ENCODE measurements around the gene HPCAL4. TPM values are rescaled to one million over a fixed set of nuclear protein-coding genes. Genes with fewer than 3 reads are reported as not detected.

The HPCAL4 gene
- polyA plus RNA-seq, 1 experiment, result not detected

GRCh38 chr1:39639305-39640130 is 51.7 kb downstream of the HPCAL4 start, which contains the start of gene HEYL:
Gene HEYL (minus strand): TSS chr1:39639643. CDS start chr1:39639625, 18 bp downstream.
- Histone ChIP-seq H3K27me3 (ENCODE audit: control insufficient read depth, insufficient read depth, low read length) (peaks cover 5% of the 10 kb centered on the region), H3K36me3 (ENCODE audit: control insufficient read depth, insufficient read depth, low read length) (no peaks in the 10 kb centered on the region), H3K4me3 (ENCODE audit: low read depth, low read length) (peak within 1 kb of the TSS; percentile 14)
- ChIA-PET POLR2A (no interaction called here), CTCF (interaction anchor here (0.7 to 2.0 kb wide), 4 partner anchors 12 to 33 kb away, joined by 3 to 7 read pairs (median 4); no protein-coding TSS in a partner anchor)
- peak; percentile 35; the same call in 1 of the 2 replicates for TF ChIP-seq CTCF (IDR thresholded peaks at IDR 0.05; ENCODE audit: insufficient read depth, low read depth, low read length)
- DNase-seq (ENCODE audit: low read depth), result no peak

DNA sequence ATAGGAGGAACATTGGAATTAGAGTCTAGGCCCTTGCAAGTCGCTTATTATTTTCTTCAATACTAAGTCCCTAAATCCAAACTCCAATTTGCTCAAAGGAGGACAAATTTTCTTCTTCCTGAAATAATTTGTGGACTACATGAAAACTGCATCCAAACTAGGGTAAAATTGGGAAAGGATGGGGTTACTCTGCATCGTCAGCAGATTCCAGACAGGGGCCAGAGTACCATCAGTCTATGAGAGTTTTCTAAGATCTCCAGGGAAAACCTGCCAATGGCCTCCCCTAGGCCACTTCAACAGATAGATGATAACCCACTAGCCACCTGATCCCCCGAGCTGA is 52.3 kb downstream of the HPCAL4 start:
- no peak for TF ChIP-seq CTCF (IDR thresholded peaks at IDR 0.05; ENCODE audit: insufficient read depth, low read depth, low read length)
- H3K36me3 ChIP-seq (ENCODE audit: control insufficient read depth, insufficient read depth, low read length), result no peaks in the 10 kb centered on the region
- ChIA-PET POLR2A (no interaction called here), CTCF (interaction anchor here (0.7 to 2.0 kb wide), 4 partner anchors 11 to 33 kb away, joined by 3 to 7 read pairs (median 4); no protein-coding TSS in a partner anchor)
- no peak for DNase-seq (ENCODE audit: low read depth)
- peaks cover 5% of the 10 kb centered on the region for H3K27me3 ChIP-seq (ENCODE audit: control insufficient read depth, insufficient read depth, low read length)
- H3K4me3 ChIP-seq (ENCODE audit: low read depth, low read length), result peak overlapping the region; percentile 14; the same call in 1 of the 2 replicates

DNA sequence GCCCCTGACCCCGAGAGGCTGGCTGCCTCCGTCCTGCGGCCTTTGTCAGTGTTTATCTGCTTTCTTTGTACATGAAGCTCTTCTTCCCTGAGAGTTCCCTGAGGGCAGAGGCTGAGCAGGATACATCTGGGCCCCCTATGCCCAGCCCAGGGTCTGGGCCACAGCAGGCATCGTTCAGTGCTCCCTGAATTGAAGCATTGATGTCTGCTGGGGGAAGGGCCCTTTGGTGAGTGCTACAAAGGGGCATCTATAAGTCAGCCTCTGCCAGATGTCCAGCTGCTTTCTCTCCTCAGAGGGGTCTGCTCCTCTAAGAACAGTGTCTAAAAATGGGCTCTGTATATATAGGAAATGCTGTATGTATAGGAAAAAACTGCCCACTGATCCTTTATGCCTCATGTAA is 53.9 kb downstream of the HPCAL4 start:
- Histone ChIP-seq H3K27me3 (ENCODE audit: control insufficient read depth, insufficient read depth, low read length) (peaks cover 7% of the 10 kb centered on the region), H3K36me3 (ENCODE audit: control insufficient read depth, insufficient read depth, low read length) (no peaks in the 10 kb centered on the region), H3K4me3 (ENCODE audit: low read depth, low read length) (no peak overlapping the region)
- ChIA-PET CTCF (interaction anchor here (1.3 to 1.7 kb wide), 4 partner anchors 9 to 83 kb away, joined by 3 to 7 read pairs (median 4); no protein-coding TSS in a partner anchor), POLR2A (interaction anchor here (0.6 kb wide), 1 partner anchor 1637 kb away, joined by 4 read pairs; no protein-coding TSS in a partner anchor)
- no peak for DNase-seq (ENCODE audit: low read depth)
- TF ChIP-seq CTCF (IDR thresholded peaks at IDR 0.05; ENCODE audit: insufficient read depth, low read depth, low read length), result no peak

DNA sequence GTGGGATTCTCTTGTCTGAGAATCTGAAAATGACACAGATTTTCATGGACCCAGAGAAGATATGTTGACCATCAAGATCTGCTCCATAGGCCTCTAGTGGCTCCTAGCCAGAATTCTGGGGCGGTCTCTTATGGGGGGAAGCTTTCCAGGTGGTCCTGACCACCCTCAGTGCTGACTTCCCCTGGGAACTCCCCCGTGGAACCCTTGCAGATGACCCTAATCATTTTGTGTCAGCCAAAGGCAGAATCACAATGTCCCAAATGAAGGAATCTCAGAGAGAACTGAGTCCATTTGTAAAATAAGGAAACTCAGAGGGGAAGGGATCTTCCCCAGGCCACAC is 55.4 kb downstream of the HPCAL4 start:
- no peak for DNase-seq (ENCODE audit: low read depth)
- Histone ChIP-seq H3K4me3 (ENCODE audit: low read depth, low read length) (no peak overlapping the region), H3K36me3 (ENCODE audit: control insufficient read depth, insufficient read depth, low read length) (no peaks in the 10 kb centered on the region), H3K27me3 (ENCODE audit: control insufficient read depth, insufficient read depth, low read length) (peaks cover 8% of the 10 kb centered on the region)
- TF ChIP-seq CTCF (IDR thresholded peaks at IDR 0.05; ENCODE audit: insufficient read depth, low read depth, low read length), result no peak
- CTCF ChIA-PET, result interaction anchor here (0.9 to 1.7 kb wide), 4 partner anchors 10 to 30 kb away, joined by 3 to 8 read pairs (median 4); no protein-coding TSS in a partner anchor
- POLR2A ChIA-PET, result no interaction called here

DNA sequence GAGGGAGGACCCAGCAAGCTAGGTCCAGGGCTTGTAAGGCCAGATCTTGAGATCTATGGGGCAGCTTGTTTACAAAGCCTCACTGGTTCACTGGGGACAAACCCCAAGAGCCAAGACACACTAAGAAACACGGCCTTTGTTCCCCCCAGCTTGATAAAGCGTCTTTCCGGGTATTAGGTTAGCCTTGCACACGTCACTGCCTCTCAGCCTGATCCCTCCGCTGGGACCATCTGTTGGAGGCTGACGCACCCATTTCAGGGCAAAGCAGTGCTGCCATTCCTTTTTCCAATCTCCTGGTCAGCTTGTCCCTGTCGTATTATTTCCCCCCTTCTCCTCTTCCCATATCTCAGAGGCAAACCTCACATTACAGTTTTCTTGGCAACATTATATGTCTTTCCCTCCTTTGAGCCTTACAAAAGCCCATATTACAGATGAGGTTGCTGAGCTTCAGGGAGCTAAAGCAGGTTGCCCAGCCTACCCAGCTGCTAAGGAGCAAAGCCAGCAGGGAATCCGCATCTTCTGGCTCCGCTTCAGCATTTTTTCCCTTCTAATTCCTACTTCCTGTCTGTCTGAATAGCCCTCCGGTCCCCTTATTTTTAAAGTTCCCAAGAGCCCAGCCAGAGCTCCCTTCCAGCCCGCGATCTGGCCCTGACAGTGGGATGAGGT is 55.9 kb downstream of the HPCAL4 start:
- no peak for DNase-seq (ENCODE audit: low read depth)
- Histone ChIP-seq H3K27me3 (ENCODE audit: control insufficient read depth, insufficient read depth, low read length) (peaks cover 8% of the 10 kb centered on the region), H3K36me3 (ENCODE audit: control insufficient read depth, insufficient read depth, low read length) (no peaks in the 10 kb centered on the region), H3K4me3 (ENCODE audit: low read depth, low read length) (no peak overlapping the region)
- no peak for TF ChIP-seq CTCF (IDR thresholded peaks at IDR 0.05; ENCODE audit: insufficient read depth, low read depth, low read length)
- CTCF ChIA-PET, result interaction anchor here (0.9 to 1.7 kb wide), 5 partner anchors 9 to 29 kb away, joined by 3 to 8 read pairs (median 4); no protein-coding TSS in a partner anchor
- POLR2A ChIA-PET, result no interaction called here

Data from BJ (cell line).